ENCODE results near the gene C1QTNF12.

The C1QTNF12 gene

GRCh38 chr1:1212780-1213344 lies 33.7 kb downstream of the C1QTNF12 start:
- no peak for TF ChIP-seq EZH2 (optimal IDR thresholded peaks at IDR 0.05; ENCODE audit: low read depth, low read length)
- TF ChIP-seq EZH2phosphoT487 (IDR thresholded peaks at IDR 0.05; ENCODE audit: low read length) = no peak
- TF ChIP-seq CTCF (IDR thresholded peaks at IDR 0.05; ENCODE audit: low read length) = no peak
- no peaks in the 10 kb centered on the region for H3K79me2 ChIP-seq (ENCODE audit: low read length)
- no peak overlapping the region for H3K4me3 ChIP-seq (ENCODE audit: low read length)
- no peak overlapping the region for H3K9ac ChIP-seq (ENCODE audit: low read length)
- 0 out of 2 replicates have a peak, but pooled peaks cover 2% of the 10 kb centered on the region for H3F3A ChIP-seq (ENCODE audit: insufficient read depth, low read length)
- H3K9me3 ChIP-seq (replicated peaks; ENCODE audit: insufficient read depth, low read length) = no peaks in the 10 kb centered on the region
- H3K4me1 ChIP-seq (ENCODE audit: low read length) = no peaks in the 10 kb centered on the region
- DNase-seq = no peak
- H3K27ac ChIP-seq (ENCODE audit: low read length) = no peak overlapping the region
- no peaks in the 10 kb centered on the region for H4K20me1 ChIP-seq (ENCODE audit: insufficient read depth, low read length)
- H3K27me3 ChIP-seq (replicated peaks; ENCODE audit: insufficient read depth, low read length) = peaks cover 44% of the 10 kb centered on the region
- H3K9me2 ChIP-seq (replicated peaks; ENCODE audit: insufficient read depth, low read length) = no peaks in the 10 kb centered on the region
- H3K36me3 ChIP-seq (replicated peaks; ENCODE audit: insufficient read depth, low read length) = no peaks in the 10 kb centered on the region
- no peak overlapping the region for H3K4me2 ChIP-seq (ENCODE audit: low read depth, low read length)
- no peak overlapping the region for H2AFZ ChIP-seq (ENCODE audit: low read length)

- Histone ChIP-seq H3K27me3 (replicated peaks; ENCODE audit: insufficient read depth, low read length) (peaks cover 55% of the 10 kb centered on the region), H3K9me2 (replicated peaks; ENCODE audit: insufficient read depth, low read length) (no peaks in the 10 kb centered on the region), H3K4me2 (ENCODE audit: low read depth, low read length) (no peak overlapping the region), H3K27ac (ENCODE audit: low read length) (no peak overlapping the region), H3K79me2 (ENCODE audit: low read length) (no peaks in the 10 kb centered on the region), H3K9me3 (replicated peaks; ENCODE audit: insufficient read depth, low read length) (no peaks in the 10 kb centered on the region), H4K20me1 (ENCODE audit: insufficient read depth, low read length) (no peaks in the 10 kb centered on the region), H3K9ac (ENCODE audit: low read length) (no peak overlapping the region), H3K36me3 (replicated peaks; ENCODE audit: insufficient read depth, low read length) (no peaks in the 10 kb centered on the region), H3K4me3 (ENCODE audit: low read length) (no peak overlapping the region), H3F3A (ENCODE audit: insufficient read depth, low read length) (0 out of 2 replicates have a peak, but pooled peaks cover 2% of the 10 kb centered on the region), H2AFZ (ENCODE audit: low read length) (no peak overlapping the region), H3K4me1 (ENCODE audit: low read length) (no peaks in the 10 kb centered on the region)
- TF ChIP-seq EZH2phosphoT487 (IDR thresholded peaks at IDR 0.05; ENCODE audit: low read length) (no peak), CTCF (IDR thresholded peaks at IDR 0.05; ENCODE audit: low read length) (no peak), EZH2 (optimal IDR thresholded peaks at IDR 0.05; ENCODE audit: low read depth, low read length) (no peak)
- DNase-seq = no peak
Measured at GRCh38 chr1:1211541-1212441, 34.7 kb downstream of the C1QTNF12 start.

GRCh38 chr1:1210726-1211540 lies 35.6 kb downstream of the C1QTNF12 start:
- no peaks in the 10 kb centered on the region for H3K36me3 ChIP-seq (replicated peaks; ENCODE audit: insufficient read depth, low read length)
- peaks cover 64% of the 10 kb centered on the region for H3K27me3 ChIP-seq (replicated peaks; ENCODE audit: insufficient read depth, low read length)
- no peak overlapping the region for H3K27ac ChIP-seq (ENCODE audit: low read length)
- no peak for TF ChIP-seq EZH2phosphoT487 (IDR thresholded peaks at IDR 0.05; ENCODE audit: low read length)
- TF ChIP-seq EZH2 (optimal IDR thresholded peaks at IDR 0.05; ENCODE audit: low read depth, low read length) = no peak
- TF ChIP-seq CTCF (IDR thresholded peaks at IDR 0.05; ENCODE audit: low read length) = no peak
- no peaks in the 10 kb centered on the region for H3K9me3 ChIP-seq (replicated peaks; ENCODE audit: insufficient read depth, low read length)
- H3K9ac ChIP-seq (ENCODE audit: low read length) = no peak overlapping the region
- H2AFZ ChIP-seq (ENCODE audit: low read length) = no peak overlapping the region
- H3F3A ChIP-seq (ENCODE audit: insufficient read depth, low read length) = no peaks in the 10 kb centered on the region
- H4K20me1 ChIP-seq (ENCODE audit: insufficient read depth, low read length) = no peaks in the 10 kb centered on the region
- no peak for DNase-seq
- H3K79me2 ChIP-seq (ENCODE audit: low read length) = no peaks in the 10 kb centered on the region
- H3K9me2 ChIP-seq (replicated peaks; ENCODE audit: insufficient read depth, low read length) = no peaks in the 10 kb centered on the region
- no peak overlapping the region for H3K4me2 ChIP-seq (ENCODE audit: low read depth, low read length)
- no peaks in the 10 kb centered on the region for H3K4me1 ChIP-seq (ENCODE audit: low read length)
- no peak overlapping the region for H3K4me3 ChIP-seq (ENCODE audit: low read length)

Data from MM.1S (cell line).